IPS-20b (cell line): ENCODE data around the gene CHIT1.
"Not testable (repeated sequence)": the region's sequence is repeated elsewhere in the genome, so short reads cannot be mapped to it uniquely, and the experiment has no call there.

Experiments used
- H3K27ac ChIP-seq: one replicate; pipeline ENCODE4 v1.5.1; 2013; ENCODE audit warnings: low read length
- H3K27me3 ChIP-seq: 2 replicates; pipeline ENCODE4 v1.6.1; 2013; ENCODE audit warnings: mild to moderate bottlenecking, low read length, inconsistent platforms; ENCODE audit not compliant: insufficient read depth
- H3K36me3 ChIP-seq: 2 replicates; pipeline ENCODE4 v1.6.1; 2013; ENCODE audit warnings: low read depth, mild to moderate bottlenecking, inconsistent platforms, low read length, moderate library complexity; ENCODE audit not compliant: insufficient read depth
- H3K4me1 ChIP-seq: 2 replicates; pipeline ENCODE4 v1.6.1; 2013; ENCODE audit warnings: mild to moderate bottlenecking, control low read depth, inconsistent platforms, low read length, moderate library complexity; ENCODE audit not compliant: insufficient read depth
- H3K4me3 ChIP-seq: 2 replicates; pipeline ENCODE4 v1.5.1; 2013; ENCODE audit warnings: mild to moderate bottlenecking, low read length, inconsistent platforms
- H3K9ac ChIP-seq: 2 replicates; pipeline ENCODE4 v1.6.1; 2013; ENCODE audit warnings: low read depth, mild to moderate bottlenecking, inconsistent platforms, low read length, moderate library complexity
- H3K9me3 ChIP-seq: 2 replicates; pipeline ENCODE4 v1.6.1; 2013; ENCODE audit warnings: mild to moderate bottlenecking, low read depth, low read length, inconsistent platforms; ENCODE audit not compliant: insufficient read depth

Gene CHIT1

DNA sequence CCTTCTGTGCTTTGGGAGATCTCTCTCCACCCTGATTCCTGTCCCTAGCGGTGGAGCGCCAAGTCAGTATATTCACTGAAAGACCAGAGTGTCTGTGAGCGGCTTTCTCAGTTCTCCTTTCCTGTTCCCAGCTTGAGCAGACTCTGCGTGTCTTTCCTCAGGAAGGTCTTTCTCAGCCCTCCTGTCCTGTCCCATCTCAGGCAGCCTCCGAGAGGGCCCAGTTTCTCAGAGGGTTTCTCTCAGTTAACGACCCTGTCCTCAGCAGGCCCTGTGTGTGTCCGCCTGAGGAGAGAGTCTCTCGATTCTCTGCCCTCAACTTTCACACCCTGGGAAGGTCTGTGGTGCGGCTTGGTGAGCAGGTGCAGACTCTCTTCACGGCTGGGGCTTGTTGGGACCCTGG lies 34.0 kb upstream of the CHIT1 start:
- Histone ChIP-seq H3K27me3 (0 out of 2 replicates have a peak, but pooled peaks cover 4% of the 10 kb centered on the region), H3K4me1 (no peaks in the 10 kb centered on the region), H3K36me3 (no peaks in the 10 kb centered on the region), H3K9ac (no peak overlapping the region), H3K27ac (no peak overlapping the region), H3K4me3 (no peak overlapping the region), H3K9me3 (no peaks in the 10 kb centered on the region)

DNA sequence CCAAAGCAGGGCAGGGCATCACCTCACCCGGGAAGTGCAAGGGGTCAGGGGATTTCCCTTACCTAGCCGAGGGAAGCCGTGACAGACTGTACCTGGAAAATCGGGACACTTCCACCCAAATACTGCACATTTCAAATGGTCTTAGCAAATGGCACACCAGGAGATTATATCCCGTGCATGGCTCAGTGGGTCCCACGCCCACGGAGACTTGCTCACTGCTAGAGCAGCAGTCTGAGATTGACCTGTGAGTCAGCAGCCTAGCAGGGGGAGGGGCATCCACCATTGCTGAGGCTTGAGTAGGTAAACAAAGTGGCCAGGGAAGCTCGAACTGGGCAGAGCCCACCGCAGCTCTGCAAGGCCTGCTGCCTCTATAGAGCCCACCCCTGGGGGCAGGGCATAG lies 27.2 kb upstream of the CHIT1 start:
- H3K9me3 ChIP-seq, H3K9ac ChIP-seq, H3K36me3 ChIP-seq, H3K27me3 ChIP-seq, H3K4me1 ChIP-seq, H3K4me3 ChIP-seq, H3K27ac ChIP-seq: not testable (repeated sequence)

- not testable (repeated sequence) for H3K4me1 ChIP-seq, H3K4me3 ChIP-seq
Observed at GRCh38 chr1:203254782-203255181, 25.3 kb upstream of the CHIT1 start.

GRCh38 chr1:203252678-203253077 lies 23.2 kb upstream of the CHIT1 start:
- Histone ChIP-seq H3K36me3 (no peaks in the 10 kb centered on the region), H3K27ac (no peak overlapping the region), H3K4me1 (no peaks in the 10 kb centered on the region), H3K9me3 (peaks cover 9% of the 10 kb centered on the region), H3K9ac (no peak overlapping the region), H3K27me3 (no peaks in the 10 kb centered on the region), H3K4me3 (no peak overlapping the region)

More at GRCh38 chr1:203254782-203255181, 25.3 kb upstream of the CHIT1 start:
- H3K9me3 ChIP-seq, H3K27ac ChIP-seq, H3K27me3 ChIP-seq, H3K36me3 ChIP-seq, H3K9ac ChIP-seq: not testable (repeated sequence)

GRCh38 chr1:203251466-203251865 lies 22.0 kb upstream of the CHIT1 start:
- Histone ChIP-seq H3K9me3 (peaks cover 7% of the 10 kb centered on the region; the same call in 1 of the 2 replicates), H3K27me3 (no peaks in the 10 kb centered on the region), H3K36me3 (no peaks in the 10 kb centered on the region), H3K27ac (no peak overlapping the region), H3K4me1 (no peaks in the 10 kb centered on the region), H3K9ac (no peak overlapping the region), H3K4me3 (no peak overlapping the region)

DNA sequence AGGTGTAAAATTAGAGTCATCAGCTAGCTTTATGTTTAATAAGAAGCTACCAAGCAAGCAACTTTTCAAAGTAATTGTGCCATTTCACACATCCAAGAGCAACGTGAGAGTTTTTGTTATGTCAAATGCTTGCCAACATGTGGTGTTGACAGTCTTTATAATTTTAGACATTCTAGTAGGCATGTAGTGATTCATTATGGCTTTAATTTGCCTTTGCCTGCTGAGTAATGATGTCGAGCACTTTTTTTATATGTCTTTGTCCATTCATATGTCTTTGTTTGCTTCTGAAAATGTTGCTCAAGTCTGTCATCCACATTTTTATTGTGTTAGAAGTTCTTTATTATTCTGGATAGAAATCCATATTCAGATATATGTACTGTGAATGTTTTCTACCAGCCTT lies 21.4 kb upstream of the CHIT1 start:
- H3K27ac ChIP-seq, result no peak overlapping the region
- H3K4me1 ChIP-seq, result no peaks in the 10 kb centered on the region
- H3K36me3 ChIP-seq, result no peaks in the 10 kb centered on the region
- H3K9me3 ChIP-seq, result peaks cover 3% of the 10 kb centered on the region; the same call in 1 of the 2 replicates
- H3K27me3 ChIP-seq, result no peaks in the 10 kb centered on the region
- H3K4me3 ChIP-seq, result no peak overlapping the region
- no peak overlapping the region for H3K9ac ChIP-seq

- Histone ChIP-seq H3K9me3 (no peaks in the 10 kb centered on the region), H3K27me3 (peaks cover 4% of the 10 kb centered on the region; the same call in 1 of the 2 replicates), H3K4me3 (no peak overlapping the region), H3K36me3 (no peaks in the 10 kb centered on the region), H3K4me1 (no peaks in the 10 kb centered on the region), H3K9ac (no peak overlapping the region), H3K27ac (no peak overlapping the region)
Observed at GRCh38 chr1:203244776-203245175, 15.3 kb upstream of the CHIT1 start.

GRCh38 chr1:203241708-203242107 lies 12.2 kb upstream of the CHIT1 start:
- not testable (repeated sequence) for H3K36me3 ChIP-seq, H3K27me3 ChIP-seq, H3K9me3 ChIP-seq, H3K27ac ChIP-seq, H3K4me3 ChIP-seq, H3K4me1 ChIP-seq, H3K9ac ChIP-seq

GRCh38 chr1:203239526-203240305 lies 10.2 kb upstream of the CHIT1 start:
- peaks cover under 1% of the 10 kb centered on the region; the same call in 1 of the 2 replicates for H3K27me3 ChIP-seq

GRCh38 chr1:203239081-203239480 lies 9.6 kb upstream of the CHIT1 start:
- Histone ChIP-seq H3K9me3 (peaks cover 13% of the 10 kb centered on the region), H3K27ac (no peak overlapping the region), H3K27me3 (no peaks in the 10 kb centered on the region), H3K4me1 (no peaks in the 10 kb centered on the region), H3K36me3 (no peaks in the 10 kb centered on the region), H3K9ac (no peak overlapping the region), H3K4me3 (no peak overlapping the region)

More at GRCh38 chr1:203239526-203240305, 10.2 kb upstream of the CHIT1 start:
- no peak overlapping the region for H3K27ac ChIP-seq
- no peaks in the 10 kb centered on the region for H3K36me3 ChIP-seq
- peaks cover 13% of the 10 kb centered on the region; the same call in 1 of the 2 replicates for H3K9me3 ChIP-seq
- no peaks in the 10 kb centered on the region for H3K4me1 ChIP-seq
- H3K4me3 ChIP-seq, result no peak overlapping the region
- no peak overlapping the region for H3K9ac ChIP-seq

DNA sequence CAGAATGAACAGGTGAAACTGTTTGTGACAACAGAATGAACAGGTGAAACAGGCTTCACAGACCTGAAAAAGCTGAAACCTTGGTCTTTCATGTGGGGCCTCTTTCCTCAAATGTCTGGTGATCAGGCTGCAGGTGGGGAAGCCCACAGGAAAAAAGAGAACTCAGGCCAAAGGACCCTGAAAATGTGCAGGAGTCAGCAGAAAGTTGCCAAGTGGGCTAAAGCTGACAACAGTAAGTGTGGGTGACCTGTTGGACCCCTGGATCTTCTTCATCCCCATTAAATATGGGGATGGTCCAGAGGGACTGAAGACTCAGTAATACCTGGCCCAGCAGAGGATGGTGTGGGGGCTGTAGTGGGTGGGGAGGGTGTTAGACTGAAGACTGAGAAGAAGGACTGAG lies 9.1 kb upstream of the CHIT1 start:
- Histone ChIP-seq H3K36me3 (no peaks in the 10 kb centered on the region), H3K4me3 (no peak overlapping the region), H3K9ac (no peak overlapping the region), H3K4me1 (no peaks in the 10 kb centered on the region), H3K27ac (no peak overlapping the region), H3K27me3 (no peaks in the 10 kb centered on the region), H3K9me3 (peaks cover 13% of the 10 kb centered on the region)

- not testable (repeated sequence) for H3K27ac ChIP-seq, H3K9ac ChIP-seq, H3K4me3 ChIP-seq, H3K36me3 ChIP-seq, H3K4me1 ChIP-seq, H3K27me3 ChIP-seq
- H3K9me3 ChIP-seq, result peaks cover 13% of the 10 kb centered on the region
Observed at GRCh38 chr1:203234901-203235300, 5.4 kb upstream of the CHIT1 start.
